ENCODE measurements around the gene PTPRO. TPM values are rescaled to one million over a fixed set of nuclear protein-coding genes. Genes with fewer than 3 reads are reported as not detected.
"Not testable (repeated sequence)": the region's sequence is repeated elsewhere in the genome, so short reads cannot be mapped to it uniquely, and the experiment has no call there.

The PTPRO gene
- total and polyA plus RNA-seq, 4 donors, result 0.31 to 3.3 (median 1.1) TPM

DNA sequence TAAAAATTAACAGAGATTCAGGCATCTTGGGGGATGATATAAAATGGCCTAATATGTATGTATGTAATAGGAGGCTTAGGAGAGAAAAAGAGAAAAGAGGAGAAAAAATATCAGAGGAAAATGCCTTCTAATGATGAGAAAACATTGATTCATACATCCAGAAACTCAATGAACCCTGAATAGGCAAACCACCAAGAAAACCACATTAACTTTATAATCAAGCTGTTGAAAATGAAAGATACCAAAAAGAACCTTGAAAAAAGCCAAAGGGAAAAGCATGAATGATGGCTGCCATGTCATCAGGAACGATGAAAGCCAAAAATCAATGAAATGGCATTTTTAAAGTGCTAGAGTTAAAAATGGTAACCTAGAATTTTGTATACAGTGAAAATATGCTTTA lies 286.6 kb downstream of the PTPRO start:
- Histone ChIP-seq H3K4me1 (ENCODE audit: control insufficient read depth in 4 of 4, insufficient read depth in 4 of 4, low read length in 3 of 4) (no peaks in the 10 kb centered on the region), H3K27me3 (ENCODE audit: control insufficient read depth in 4 of 4, insufficient read depth in 4 of 4, low read length in 3 of 4) (no peaks in the 10 kb centered on the region), H3K27ac (ENCODE audit: low read depth in 1 of 2, low read length in 2 of 2) (no peak overlapping the region), H3K4me3 (ENCODE audit: low read depth in 1 of 3, low read length in 3 of 3) (no peak overlapping the region), H3K9me3 (ENCODE audit: control insufficient read depth in 4 of 4, low read length in 3 of 4) (peaks cover 0 to 5% (median under 1%) of the 10 kb centered on the region in 4 donors), H3K36me3 (ENCODE audit: control insufficient read depth in 4 of 4, insufficient read depth in 3 of 4, low read depth in 1 of 4, low read length in 3 of 4) (no peaks in the 10 kb centered on the region), H3K9ac (ENCODE audit: low read depth in 1 of 2, low read length in 2 of 2) (no peak overlapping the region)
- WGBS, result 74% methylated on average over 1 of the region's 1 CpG
- no peak for TF ChIP-seq RXRA (IDR thresholded peaks at IDR 0.05)
- TF ChIP-seq FOXA1 (IDR thresholded peaks at IDR 0.05), result no peak
- TF ChIP-seq SP1 (IDR thresholded peaks at IDR 0.05), result no peak
- no peak for TF ChIP-seq TAF1 (conservative IDR thresholded peaks at IDR 0.05)
- TF ChIP-seq, protein P1, sequence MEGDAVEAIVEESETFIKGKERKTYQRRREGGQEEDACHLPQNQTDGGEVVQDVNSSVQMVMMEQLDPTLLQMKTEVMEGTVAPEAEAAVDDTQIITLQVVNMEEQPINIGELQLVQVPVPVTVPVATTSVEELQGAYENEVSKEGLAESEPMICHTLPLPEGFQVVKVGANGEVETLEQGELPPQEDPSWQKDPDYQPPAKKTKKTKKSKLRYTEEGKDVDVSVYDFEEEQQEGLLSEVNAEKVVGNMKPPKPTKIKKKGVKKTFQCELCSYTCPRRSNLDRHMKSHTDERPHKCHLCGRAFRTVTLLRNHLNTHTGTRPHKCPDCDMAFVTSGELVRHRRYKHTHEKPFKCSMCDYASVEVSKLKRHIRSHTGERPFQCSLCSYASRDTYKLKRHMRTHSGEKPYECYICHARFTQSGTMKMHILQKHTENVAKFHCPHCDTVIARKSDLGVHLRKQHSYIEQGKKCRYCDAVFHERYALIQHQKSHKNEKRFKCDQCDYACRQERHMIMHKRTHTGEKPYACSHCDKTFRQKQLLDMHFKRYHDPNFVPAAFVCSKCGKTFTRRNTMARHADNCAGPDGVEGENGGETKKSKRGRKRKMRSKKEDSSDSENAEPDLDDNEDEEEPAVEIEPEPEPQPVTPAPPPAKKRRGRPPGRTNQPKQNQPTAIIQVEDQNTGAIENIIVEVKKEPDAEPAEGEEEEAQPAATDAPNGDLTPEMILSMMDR (IDR thresholded peaks at IDR 0.05; ENCODE audit: low read depth, low read length, missing input control), result no peak
- DNase-seq (ENCODE audit: low spot score), result no peak

DNA sequence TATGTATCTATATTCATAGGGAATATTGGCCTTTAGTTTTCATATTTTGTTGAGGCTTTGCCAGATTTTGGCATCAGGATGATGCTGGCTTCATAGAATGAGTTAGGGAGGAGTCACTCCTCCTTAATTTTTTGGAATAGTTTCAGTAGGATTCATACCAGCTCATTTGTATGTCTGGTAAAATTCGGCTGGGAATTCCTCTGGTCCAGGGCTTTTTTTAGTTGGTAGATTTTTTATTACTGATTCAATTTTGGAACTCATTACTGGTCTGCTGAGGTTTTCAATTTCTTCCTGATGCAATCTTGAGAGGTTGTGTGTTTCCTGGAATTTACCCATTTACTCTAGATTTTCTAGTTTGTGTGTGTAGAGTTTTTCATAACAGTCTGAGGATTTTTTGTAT lies 291.7 kb downstream of the PTPRO start:
- Histone ChIP-seq H3K4me1 (ENCODE audit: control insufficient read depth in 4 of 4, insufficient read depth in 4 of 4, low read length in 3 of 4) (no peaks in the 10 kb centered on the region), H3K9ac (ENCODE audit: low read depth in 1 of 2, low read length in 2 of 2) (no peak overlapping the region)
- no peak for TF ChIP-seq ZBTB33 (IDR thresholded peaks at IDR 0.05)
- TF ChIP-seq SP1 (IDR thresholded peaks at IDR 0.05), result no peak
- TF ChIP-seq HNF4A (conservative IDR thresholded peaks at IDR 0.05), result no peak
- TF ChIP-seq, protein P1 (IDR thresholded peaks at IDR 0.05; ENCODE audit: low read depth, low read length, missing input control), result no peak
- no peak for TF ChIP-seq ATF3 (IDR thresholded peaks at IDR 0.05)
- no peak for TF ChIP-seq RAD21 (IDR thresholded peaks at IDR 0.05)
- TF ChIP-seq FOXA2 (IDR thresholded peaks at IDR 0.05), result no peak
- TF ChIP-seq HNF4G (IDR thresholded peaks at IDR 0.05), result no peak
- TF ChIP-seq REST (IDR thresholded peaks at IDR 0.05), result no peak

DNA sequence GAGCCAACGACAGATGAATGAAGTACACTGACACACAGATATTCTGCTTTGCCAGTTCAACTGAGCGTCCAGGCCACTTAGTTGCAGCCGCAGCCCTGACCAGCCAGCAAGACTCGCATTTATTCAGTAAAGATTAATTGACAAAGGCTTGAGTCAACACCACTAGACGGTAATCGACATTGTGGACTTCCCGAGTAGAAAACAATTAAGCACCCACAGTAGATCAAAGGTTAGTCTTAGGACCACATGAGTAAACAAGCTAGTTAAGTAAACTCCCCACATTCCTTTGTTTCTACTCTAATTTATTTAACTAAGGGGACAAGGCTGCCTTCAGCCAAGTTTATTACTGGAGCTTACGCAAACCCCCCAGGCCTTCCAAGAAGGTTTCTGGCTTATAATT lies 294.2 kb downstream of the PTPRO start:
- H3K36me3 ChIP-seq (ENCODE audit: control insufficient read depth in 4 of 4, insufficient read depth in 3 of 4, low read depth in 1 of 4, low read length in 3 of 4), result peaks cover 1 to 12% (median 7%) of the 10 kb centered on the region in 4 donors
- WGBS, result 80% methylated on average over 8 of the region's 8 CpGs
- H3K27ac ChIP-seq (ENCODE audit: low read depth in 1 of 2, low read length in 2 of 2); H3K9ac ChIP-seq (ENCODE audit: low read depth in 1 of 2, low read length in 2 of 2); H3K4me1 ChIP-seq (ENCODE audit: control insufficient read depth in 4 of 4, insufficient read depth in 4 of 4, low read length in 3 of 4); H3K4me3 ChIP-seq (ENCODE audit: low read depth in 1 of 3, low read length in 3 of 3); H3K27me3 ChIP-seq (ENCODE audit: control insufficient read depth in 4 of 4, insufficient read depth in 4 of 4, low read length in 3 of 4); DNase-seq (ENCODE audit: low spot score): not testable (repeated sequence)
- H3K9me3 ChIP-seq (ENCODE audit: control insufficient read depth in 4 of 4, low read length in 3 of 4), result peaks cover 0 to 13% (median 2%) of the 10 kb centered on the region in 4 donors

More for the DNA sequence above, 291.7 kb downstream of the PTPRO start:
- no peaks in the 10 kb centered on the region for H3K27me3 ChIP-seq (ENCODE audit: control insufficient read depth in 4 of 4, insufficient read depth in 4 of 4, low read length in 3 of 4)
- no peak overlapping the region for H3K27ac ChIP-seq (ENCODE audit: low read depth in 1 of 2, low read length in 2 of 2)
- no peak for DNase-seq (ENCODE audit: low spot score)
- H3K36me3 ChIP-seq (ENCODE audit: control insufficient read depth in 4 of 4, insufficient read depth in 3 of 4, low read depth in 1 of 4, low read length in 3 of 4), result peaks cover 0 to 4% (median 2%) of the 10 kb centered on the region in 4 donors
- H3K4me3 ChIP-seq (ENCODE audit: low read depth in 1 of 3, low read length in 3 of 3), result no peak overlapping the region
- 93% methylated on average over 1 of the region's 1 CpG for WGBS
- H3K9me3 ChIP-seq (ENCODE audit: control insufficient read depth in 4 of 4, low read length in 3 of 4), result peaks cover 0 to 13% (median 2%) of the 10 kb centered on the region in 4 donors

All from liver (tissue), 9 donors.